SU-DHL-6 (cell line): ENCODE results near the gene ANAPC10.
"Not testable (repeated sequence)": the region's sequence is repeated elsewhere in the genome, so short reads cannot be mapped to it uniquely, and the experiment has no call there.

Source experiments
- H2AFZ ChIP-seq: fragments of 200-600 bp; sonication (generic); 2 replicates; pipeline ENCODE4 v1.6.1; 2014; ENCODE audit warnings: low read depth, mild to moderate bottlenecking, moderate library complexity, mixed read lengths, antibody characterized with exemption, low read length; ENCODE audit not compliant: severe bottlenecking
- H3F3A ChIP-seq: fragments of 200-600 bp; shearing (Covaris generic); 2 replicates; pipeline ENCODE4 v1.6.0; 2016; ENCODE audit warnings: antibody characterized with exemption, mild to moderate bottlenecking; ENCODE audit not compliant: insufficient read depth
- H3K27ac ChIP-seq: fragments of 200-600 bp; sonication (generic); 2 replicates; pipeline ENCODE4 v1.5.1; 2016; ENCODE audit warnings: low read depth, mild to moderate bottlenecking, low read length, moderate library complexity, mixed read lengths
- H3K27me3 ChIP-seq: fragments of 200-600 bp; sonication (generic), shearing (Covaris generic); 2 replicates; pipeline ENCODE4 v1.6.0; 2014; ENCODE audit warnings: mild to moderate bottlenecking, low read length
- H3K36me3 ChIP-seq: fragments of 200-600 bp; sonication (generic); 2 replicates; pipeline ENCODE4 v1.6.1; 2014; ENCODE audit warnings: mild to moderate bottlenecking, low read length, mixed read lengths
- H3K4me2 ChIP-seq: fragments of 300-600, 200-600 bp; shearing (Covaris generic), sonication (generic); 2 replicates; pipeline ENCODE4 v1.6.0; 2014; ENCODE audit warnings: low read length, low read depth, mild to moderate bottlenecking; ENCODE audit not compliant: poor library complexity, severe bottlenecking
- H3K4me3 ChIP-seq: fragments of 200-600 bp; sonication (generic); 2 replicates; pipeline ENCODE4 v1.5.1; 2014; ENCODE audit warnings: antibody characterized with exemption, low read length, mild to moderate bottlenecking, mixed read lengths; ENCODE audit not compliant: insufficient read depth, poor library complexity, severe bottlenecking
- H3K79me2 ChIP-seq: fragments of 200-600 bp; sonication (generic); 2 replicates; pipeline ENCODE4 v1.6.1; 2014; ENCODE audit warnings: mild to moderate bottlenecking, low read length, moderate library complexity; ENCODE audit not compliant: insufficient read depth
- H3K9ac ChIP-seq: fragments of 200-600 bp; sonication (generic); 2 replicates; pipeline ENCODE4 v1.7.0; 2014; ENCODE audit warnings: mild to moderate bottlenecking, low read length
- H3K9me2 ChIP-seq: fragments of 200-600 bp; sonication (generic); replicated peaks from 2 replicates; pipeline ENCODE4 v1.6.1; 2014; ENCODE audit warnings: low read length; ENCODE audit not compliant: insufficient read depth
- H3K9me3 ChIP-seq: fragments of 200-600 bp; sonication (generic); 2 replicates; pipeline ENCODE4 v1.6.1; 2014; ENCODE audit warnings: low read length, mixed read lengths; ENCODE audit not compliant: insufficient read depth
- H4K20me1 ChIP-seq: fragments of 200-600 bp; sonication (generic); 2 replicates; pipeline ENCODE4 v1.6.1; 2014; ENCODE audit warnings: low read depth, mild to moderate bottlenecking, antibody characterized with exemption, low read length, moderate library complexity, mixed read lengths
- EZH2phosphoT487 ChIP-seq: fragments of 200-600 bp; sonication (generic), shearing (Covaris generic); conservative IDR thresholded peaks from 2 replicates; pipeline ENCODE4 v1.6.1; 2018; ENCODE audit warnings: mild to moderate bottlenecking, antibody characterized with exemption, low read length, moderate library complexity, mixed read lengths
- TF ChIP-seq, protein P1 (sequence below): fragments of 200-600 bp; sonication (generic); IDR thresholded peaks from one replicate; pipeline ENCODE4 v1.5.1; 2017; ENCODE audit warnings: antibody characterized with exemption, mild to moderate bottlenecking, low read length, moderate library complexity; ENCODE audit not compliant: insufficient read depth, poor library complexity, severe bottlenecking

Gene ANAPC10

DNA sequence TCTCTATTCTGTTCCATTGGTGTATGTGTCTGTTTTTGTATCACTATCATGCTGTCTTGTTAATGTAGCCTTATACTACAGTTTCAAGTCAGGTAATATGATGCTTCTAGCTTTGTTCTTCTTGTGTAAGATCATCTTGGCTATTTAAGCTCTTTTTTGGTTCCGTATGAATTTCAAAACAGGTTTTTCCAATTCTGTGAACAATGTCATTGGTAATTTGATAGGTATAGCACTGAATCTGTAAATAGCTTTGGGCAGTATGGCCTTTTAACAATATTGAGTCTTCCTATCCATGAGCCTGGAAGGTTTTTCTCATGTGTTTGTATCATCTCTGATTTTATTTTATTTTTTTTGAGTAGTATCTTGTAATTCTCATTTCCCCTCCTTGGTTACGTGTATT is 94.3 kb downstream of the ANAPC10 start:
- Histone ChIP-seq H3K9me3 (no peaks in the 10 kb centered on the region), H3K27me3 (no peaks in the 10 kb centered on the region), H3K9ac (no peak overlapping the region), H3K36me3 (no peaks in the 10 kb centered on the region), H3K79me2 (no peaks in the 10 kb centered on the region), H3K27ac (no peak overlapping the region), H3F3A (no peaks in the 10 kb centered on the region), H3K9me2 (no peaks in the 10 kb centered on the region), H3K4me2 (no peak overlapping the region), H2AFZ (no peak overlapping the region), H3K4me3 (no peak overlapping the region), H4K20me1 (no peaks in the 10 kb centered on the region)
- TF ChIP-seq, protein P1, sequence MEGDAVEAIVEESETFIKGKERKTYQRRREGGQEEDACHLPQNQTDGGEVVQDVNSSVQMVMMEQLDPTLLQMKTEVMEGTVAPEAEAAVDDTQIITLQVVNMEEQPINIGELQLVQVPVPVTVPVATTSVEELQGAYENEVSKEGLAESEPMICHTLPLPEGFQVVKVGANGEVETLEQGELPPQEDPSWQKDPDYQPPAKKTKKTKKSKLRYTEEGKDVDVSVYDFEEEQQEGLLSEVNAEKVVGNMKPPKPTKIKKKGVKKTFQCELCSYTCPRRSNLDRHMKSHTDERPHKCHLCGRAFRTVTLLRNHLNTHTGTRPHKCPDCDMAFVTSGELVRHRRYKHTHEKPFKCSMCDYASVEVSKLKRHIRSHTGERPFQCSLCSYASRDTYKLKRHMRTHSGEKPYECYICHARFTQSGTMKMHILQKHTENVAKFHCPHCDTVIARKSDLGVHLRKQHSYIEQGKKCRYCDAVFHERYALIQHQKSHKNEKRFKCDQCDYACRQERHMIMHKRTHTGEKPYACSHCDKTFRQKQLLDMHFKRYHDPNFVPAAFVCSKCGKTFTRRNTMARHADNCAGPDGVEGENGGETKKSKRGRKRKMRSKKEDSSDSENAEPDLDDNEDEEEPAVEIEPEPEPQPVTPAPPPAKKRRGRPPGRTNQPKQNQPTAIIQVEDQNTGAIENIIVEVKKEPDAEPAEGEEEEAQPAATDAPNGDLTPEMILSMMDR = no peak
- no peak for TF ChIP-seq EZH2phosphoT487

DNA sequence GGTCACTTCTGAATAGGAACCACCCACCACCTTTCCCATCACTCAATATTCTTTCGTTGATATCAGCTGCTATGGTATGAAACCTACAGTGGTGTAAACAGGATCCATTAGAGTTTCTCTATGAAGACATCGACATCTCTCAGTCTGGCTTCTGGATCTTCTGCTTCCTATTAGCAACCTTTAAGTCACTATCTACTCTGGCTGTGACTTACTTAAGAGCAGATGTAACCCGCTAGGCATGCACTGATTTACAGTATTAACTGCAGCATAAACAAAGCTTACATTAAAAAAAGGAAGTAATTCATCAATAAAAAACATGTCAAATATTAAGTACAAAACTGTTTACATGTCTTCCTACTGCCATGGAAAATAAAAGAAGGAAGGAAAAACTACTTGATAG is 96.4 kb downstream of the ANAPC10 start:
- no peaks in the 10 kb centered on the region for H3K9me3 ChIP-seq
- TF ChIP-seq, protein P1 = no peak
- no peak for TF ChIP-seq EZH2phosphoT487

DNA sequence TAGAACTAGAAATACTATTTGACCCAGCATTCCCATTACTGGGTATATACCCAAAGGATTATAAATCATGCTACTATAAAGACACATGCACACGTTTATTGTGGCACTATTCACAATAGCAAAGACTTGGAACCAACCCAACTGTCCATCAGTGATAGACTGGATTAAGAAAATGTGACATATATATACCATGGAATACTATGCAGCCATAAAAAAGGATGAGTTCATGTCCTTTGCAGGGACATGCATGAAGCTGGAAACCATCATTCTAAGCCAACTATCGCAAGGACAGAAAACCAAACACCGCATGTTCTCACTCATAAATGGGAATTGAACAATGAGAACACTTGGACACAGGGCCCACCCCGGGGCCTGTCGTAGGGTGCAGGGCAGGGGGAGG is 97.3 kb downstream of the ANAPC10 start:
- not testable (repeated sequence) for H3K36me3 ChIP-seq, H3K79me2 ChIP-seq, H3K9me2 ChIP-seq, H2AFZ ChIP-seq, H3K27ac ChIP-seq, H3K4me3 ChIP-seq, H3K4me2 ChIP-seq, H3K27me3 ChIP-seq, H3K9me3 ChIP-seq, H4K20me1 ChIP-seq, H3K9ac ChIP-seq, H3F3A ChIP-seq

More for the DNA sequence above, 96.4 kb downstream of the ANAPC10 start:
- Histone ChIP-seq H4K20me1 (no peaks in the 10 kb centered on the region), H3K9me2 (no peaks in the 10 kb centered on the region), H3K36me3 (no peaks in the 10 kb centered on the region), H3K4me2 (no peak overlapping the region), H3K9ac (no peak overlapping the region), H2AFZ (no peak overlapping the region), H3K79me2 (no peaks in the 10 kb centered on the region), H3K4me3 (no peak overlapping the region), H3K27ac (no peak overlapping the region), H3F3A (no peaks in the 10 kb centered on the region), H3K27me3 (no peaks in the 10 kb centered on the region)

DNA sequence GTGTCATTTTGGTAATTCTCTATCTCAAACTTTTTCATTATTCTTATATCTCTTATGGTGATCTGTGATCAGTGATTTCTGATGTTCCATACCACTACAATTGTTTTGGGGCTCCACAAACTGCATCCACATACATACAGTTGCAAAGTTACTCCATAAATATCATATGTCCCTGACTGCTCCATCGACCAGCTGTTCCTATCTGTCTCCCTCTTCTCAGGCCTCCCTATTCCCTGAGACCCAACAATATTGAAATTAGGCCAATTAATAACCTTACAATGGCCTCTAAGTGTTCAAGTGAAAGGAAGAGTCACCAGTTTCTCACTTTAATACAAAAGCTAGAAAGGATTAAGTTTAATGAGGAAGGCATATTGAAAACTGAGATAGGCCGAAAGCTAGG is 108.7 kb downstream of the ANAPC10 start:
- Histone ChIP-seq H3K27me3 (no peaks in the 10 kb centered on the region), H3K9me2 (no peaks in the 10 kb centered on the region), H3K79me2 (no peaks in the 10 kb centered on the region), H3K36me3 (peaks cover 14% of the 10 kb centered on the region; the same call in 1 of the 2 replicates), H3K9me3 (no peaks in the 10 kb centered on the region), H3K9ac (no peak overlapping the region), H3K4me2 (no peak overlapping the region), H3K4me3 (no peak overlapping the region), H2AFZ (no peak overlapping the region), H3F3A (no peaks in the 10 kb centered on the region), H3K27ac (no peak overlapping the region), H4K20me1 (no peaks in the 10 kb centered on the region)
- TF ChIP-seq, protein P1 = no peak
- TF ChIP-seq EZH2phosphoT487 = no peak
